HUES64 (cell line): ENCODE measurements around the gene STOML1.

Experiments used
- H3K27ac ChIP-seq: 2 replicates; pipeline ENCODE4 v1.7.0; 2013; ENCODE audit warnings: low read depth, low read length, inconsistent platforms
- H3K27me3 ChIP-seq: 2 replicates; pipeline ENCODE4 v1.6.1; 2013; ENCODE audit warnings: mild to moderate bottlenecking, low read length; ENCODE audit not compliant: insufficient read depth
- H3K36me3 ChIP-seq: 2 replicates; pipeline ENCODE4 v1.6.1; 2013; ENCODE audit warnings: mild to moderate bottlenecking, low read length; ENCODE audit not compliant: insufficient read depth
- H3K4me1 ChIP-seq: 2 replicates; pipeline ENCODE4 v1.6.1; 2013; ENCODE audit warnings: mild to moderate bottlenecking, low read length, moderate library complexity; ENCODE audit not compliant: insufficient read depth
- H3K4me3 ChIP-seq: 2 replicates; pipeline ENCODE4 v1.5.1; 2013; ENCODE audit warnings: mild to moderate bottlenecking, low read length, moderate library complexity
- H3K9ac ChIP-seq: 2 replicates; pipeline ENCODE4 v1.6.1; 2013; ENCODE audit warnings: mild to moderate bottlenecking, low read depth, low read length
- H3K9me3 ChIP-seq: 2 replicates; pipeline ENCODE4 v1.6.1; 2013; ENCODE audit warnings: low read depth, low read length; ENCODE audit not compliant: insufficient read depth
- WGBS: fragments of 150-250, 120-280 bp; methylation state at CpG from one replicate; pipeline ENCODE4 v1.1.7; 2013; ENCODE audit warnings: missing lambda C conversion rate; 5-methylcytosine and 5-hydroxymethylcytosine counted together

The STOML1 gene

GRCh38 chr15:74034206-74034755 lies 42.2 kb upstream of the STOML1 start:
- no peak overlapping the region for H3K27ac ChIP-seq
- H3K4me3 ChIP-seq = no peak overlapping the region
- H3K27me3 ChIP-seq = no peaks in the 10 kb centered on the region
- H3K9me3 ChIP-seq = no peaks in the 10 kb centered on the region
- WGBS = 88% methylated on average over 10 of the region's 10 CpGs
- peaks cover 22% of the 10 kb centered on the region for H3K36me3 ChIP-seq
- H3K4me1 ChIP-seq = no peaks in the 10 kb centered on the region; the same call in 1 of the 2 replicates
- H3K9ac ChIP-seq = no peak overlapping the region

DNA sequence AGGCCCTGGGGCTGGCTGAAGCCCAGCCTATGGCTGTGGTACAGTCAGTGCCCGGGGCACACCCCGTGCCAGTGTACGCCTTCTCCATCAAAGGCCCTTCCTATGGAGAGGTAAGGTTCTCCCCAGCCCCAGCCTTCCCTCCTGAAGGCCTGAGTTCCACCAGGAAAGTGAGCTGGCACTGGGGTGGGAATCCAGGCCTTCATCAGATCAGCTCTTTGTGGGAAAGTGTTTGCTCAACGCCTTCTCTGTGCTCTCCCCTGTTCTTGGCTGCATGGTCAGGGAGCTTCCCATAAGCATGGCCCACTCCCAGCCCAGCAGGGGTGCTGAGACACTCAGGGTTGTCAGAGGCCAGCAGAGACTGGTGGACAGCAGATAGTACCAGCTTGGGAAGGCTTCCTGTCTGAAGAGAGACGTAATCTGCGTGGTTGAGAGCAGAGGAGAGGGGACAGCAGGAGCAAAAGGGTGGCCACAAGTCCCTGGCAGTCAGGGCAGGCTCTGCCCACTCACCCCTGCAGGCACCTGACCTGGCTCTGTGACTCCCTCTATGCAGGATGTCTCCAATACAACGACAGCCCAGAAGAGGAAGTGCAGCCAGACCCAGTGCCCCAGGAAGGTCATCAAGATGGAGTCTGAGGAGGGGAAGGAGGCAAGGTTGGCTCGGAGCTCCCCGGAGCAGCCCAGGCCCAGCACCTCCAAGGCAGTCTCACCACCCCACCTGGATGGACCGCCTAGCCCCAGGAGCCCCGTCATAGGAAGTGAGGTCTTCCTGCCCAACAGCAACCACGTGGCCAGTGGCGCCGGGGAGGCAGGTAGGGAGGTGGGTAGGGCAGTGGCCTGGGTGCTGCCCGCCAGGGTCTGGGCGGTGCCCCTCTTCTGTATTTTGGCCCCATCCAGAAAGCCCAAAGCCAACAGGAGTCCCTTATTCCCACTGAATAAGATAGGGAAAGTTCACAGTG lies 40.8 kb upstream of the STOML1 start:
- H3K9ac ChIP-seq = no peak overlapping the region
- no peaks in the 10 kb centered on the region; the same call in 1 of the 2 replicates for H3K4me1 ChIP-seq
- peaks cover 22% of the 10 kb centered on the region for H3K36me3 ChIP-seq
- no peak overlapping the region for H3K27ac ChIP-seq
- H3K4me3 ChIP-seq = no peak overlapping the region
- no peaks in the 10 kb centered on the region for H3K9me3 ChIP-seq
- WGBS = 95% methylated on average over 16 of the region's 16 CpGs
- H3K27me3 ChIP-seq = no peaks in the 10 kb centered on the region

- H3K27me3 ChIP-seq = no peaks in the 10 kb centered on the region
- WGBS = 95% methylated on average over 6 of the region's 6 CpGs
- H3K36me3 ChIP-seq = peaks cover 22% of the 10 kb centered on the region
- no peaks in the 10 kb centered on the region; the same call in 1 of the 2 replicates for H3K4me1 ChIP-seq
- H3K4me3 ChIP-seq = no peak overlapping the region
- no peaks in the 10 kb centered on the region for H3K9me3 ChIP-seq
- H3K9ac ChIP-seq = no peak overlapping the region
- H3K27ac ChIP-seq = no peak overlapping the region
Observed at GRCh38 chr15:74032046-74032445, 40.0 kb upstream of the STOML1 start.

DNA sequence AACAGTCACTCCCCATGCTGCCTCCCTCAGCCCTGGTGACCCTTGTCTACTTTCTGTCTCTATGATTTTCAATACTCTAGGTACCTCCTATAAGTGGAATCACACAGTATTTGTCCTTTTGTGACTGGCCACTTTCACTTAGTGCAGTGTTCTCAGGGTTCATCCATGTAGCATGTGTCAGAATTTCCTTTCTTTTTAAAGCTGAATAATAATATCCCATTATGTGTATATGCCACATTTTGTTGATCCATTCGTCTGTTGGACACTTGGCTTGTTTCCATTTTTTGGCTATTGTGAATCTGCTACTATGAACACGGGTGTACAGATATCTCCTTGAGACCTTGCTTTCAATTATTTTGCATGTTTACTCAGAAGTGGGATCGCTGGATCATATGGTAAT lies 36.6 kb upstream of the STOML1 start:
- Histone ChIP-seq H3K36me3 (peaks cover 28% of the 10 kb centered on the region), H3K27ac (no peak overlapping the region)

DNA sequence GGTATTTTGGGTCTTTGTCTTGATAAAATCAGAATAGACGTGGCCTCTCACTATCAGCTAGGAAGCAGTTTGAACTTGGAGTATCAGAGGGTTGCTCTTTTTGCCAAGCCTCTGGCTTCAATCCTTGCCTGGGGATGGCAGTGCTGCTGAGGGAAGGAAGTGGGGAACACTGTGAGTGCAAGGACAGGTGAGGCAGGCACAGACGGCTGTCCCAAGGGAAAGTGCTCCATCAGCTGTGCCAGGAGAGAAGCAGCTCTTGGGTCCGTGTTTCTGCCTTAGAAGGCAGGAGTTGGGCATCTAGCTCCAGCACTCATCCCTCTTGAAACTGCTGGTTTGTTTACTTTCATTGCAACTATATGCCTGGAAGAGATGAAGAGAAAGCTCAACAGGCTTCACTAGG lies 35.6 kb upstream of the STOML1 start:
- no peaks in the 10 kb centered on the region for H3K27me3 ChIP-seq
- no peak overlapping the region for H3K4me3 ChIP-seq
- WGBS = 94% methylated on average over 3 of the region's 3 CpGs
- peaks cover 34% of the 10 kb centered on the region for H3K36me3 ChIP-seq
- no peaks in the 10 kb centered on the region for H3K4me1 ChIP-seq
- H3K9me3 ChIP-seq = no peaks in the 10 kb centered on the region
- no peak overlapping the region for H3K27ac ChIP-seq
- H3K9ac ChIP-seq = no peak overlapping the region

More for the DNA sequence above, 36.6 kb upstream of the STOML1 start:
- 93% methylated on average over 3 of the region's 3 CpGs for WGBS
- Histone ChIP-seq H3K4me3 (no peak overlapping the region), H3K27me3 (no peaks in the 10 kb centered on the region), H3K4me1 (no peaks in the 10 kb centered on the region), H3K9me3 (no peaks in the 10 kb centered on the region), H3K9ac (no peak overlapping the region)

GRCh38 chr15:74025436-74025835 lies 33.3 kb upstream of the STOML1 start:
- Histone ChIP-seq H3K9me3 (no peaks in the 10 kb centered on the region), H3K4me1 (no peaks in the 10 kb centered on the region), H3K4me3 (no peak overlapping the region), H3K27me3 (no peaks in the 10 kb centered on the region), H3K9ac (no peak overlapping the region), H3K27ac (no peak overlapping the region), H3K36me3 (peaks cover 36% of the 10 kb centered on the region)
- 97% methylated on average over 5 of the region's 5 CpGs for WGBS

- H3K9me3 ChIP-seq = no peaks in the 10 kb centered on the region
- H3K9ac ChIP-seq = no peak overlapping the region
- H3K4me3 ChIP-seq = no peak overlapping the region
- no peaks in the 10 kb centered on the region for H3K27me3 ChIP-seq
- H3K4me1 ChIP-seq = no peaks in the 10 kb centered on the region
- H3K36me3 ChIP-seq = peaks cover 36% of the 10 kb centered on the region
- no peak overlapping the region for H3K27ac ChIP-seq
- 87% methylated on average over 2 of the region's 2 CpGs for WGBS
Observed at GRCh38 chr15:74024687-74025086, 32.6 kb upstream of the STOML1 start.

DNA sequence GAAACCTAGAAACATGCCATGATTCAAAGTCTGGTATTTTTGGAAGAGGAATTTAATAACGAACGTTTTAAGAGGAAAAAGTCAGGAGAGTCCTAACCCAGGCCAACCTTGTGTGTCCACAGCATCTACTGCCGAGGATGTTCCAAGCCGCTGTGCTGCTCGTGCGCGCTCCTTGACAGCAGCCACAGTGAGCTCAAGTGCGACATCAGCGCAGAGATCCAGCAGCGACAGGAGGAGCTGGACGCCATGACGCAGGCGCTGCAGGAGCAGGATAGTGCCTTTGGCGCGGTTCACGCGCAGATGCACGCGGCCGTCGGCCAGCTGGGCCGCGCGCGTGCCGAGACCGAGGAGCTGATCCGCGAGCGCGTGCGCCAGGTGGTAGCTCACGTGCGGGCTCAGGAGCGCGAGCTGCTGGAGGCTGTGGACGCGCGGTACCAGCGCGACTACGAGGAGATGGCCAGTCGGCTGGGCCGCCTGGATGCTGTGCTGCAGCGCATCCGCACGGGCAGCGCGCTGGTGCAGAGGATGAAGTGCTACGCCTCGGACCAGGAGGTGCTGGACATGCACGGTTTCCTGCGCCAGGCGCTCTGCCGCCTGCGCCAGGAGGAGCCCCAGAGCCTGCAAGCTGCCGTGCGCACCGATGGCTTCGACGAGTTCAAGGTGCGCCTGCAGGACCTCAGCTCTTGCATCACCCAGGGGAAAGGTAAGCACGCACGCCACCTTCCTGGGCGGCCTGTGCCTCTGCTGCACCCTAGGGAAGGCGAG lies 30.8 kb upstream of the STOML1 start:
- H3K9me3 ChIP-seq = no peaks in the 10 kb centered on the region
- no peak overlapping the region for H3K27ac ChIP-seq
- no peaks in the 10 kb centered on the region for H3K4me1 ChIP-seq
- peaks cover 36% of the 10 kb centered on the region for H3K36me3 ChIP-seq
- no peak overlapping the region for H3K4me3 ChIP-seq
- 97% methylated on average over 66 of the region's 66 CpGs for WGBS
- no peak overlapping the region for H3K9ac ChIP-seq
- no peaks in the 10 kb centered on the region for H3K27me3 ChIP-seq

DNA sequence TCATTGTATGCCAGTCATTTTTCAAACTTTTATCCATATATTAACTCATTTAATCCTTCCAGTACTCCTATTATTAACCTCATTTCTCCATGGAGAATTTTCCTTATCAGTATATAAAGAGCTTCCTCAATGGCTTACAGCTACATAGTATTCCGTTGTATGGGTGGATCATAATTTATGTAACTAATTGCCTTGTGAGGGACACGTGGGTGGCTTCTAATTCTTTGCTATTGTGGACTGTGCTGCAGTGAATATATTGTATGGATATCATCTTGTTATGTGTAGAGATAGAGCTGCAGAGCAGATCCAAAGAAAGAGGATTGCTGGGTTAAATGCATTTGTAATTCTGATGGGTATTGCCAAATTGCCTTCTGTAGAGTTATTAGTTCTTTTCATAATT lies 27.6 kb upstream of the STOML1 start:
- Histone ChIP-seq H3K9ac (no peak overlapping the region), H3K4me1 (no peaks in the 10 kb centered on the region), H3K27me3 (no peaks in the 10 kb centered on the region), H3K27ac (no peak overlapping the region), H3K9me3 (no peaks in the 10 kb centered on the region), H3K36me3 (peaks cover 24% of the 10 kb centered on the region), H3K4me3 (no peak overlapping the region)
- 92% methylated on average over 2 of the region's 2 CpGs for WGBS

- WGBS = no CpG with 5 or more reads among the region's 2 CpGs
- Histone ChIP-seq H3K9me3 (no peaks in the 10 kb centered on the region), H3K4me1 (no peaks in the 10 kb centered on the region), H3K27me3 (no peaks in the 10 kb centered on the region), H3K9ac (no peak overlapping the region), H3K36me3 (no peaks in the 10 kb centered on the region), H3K27ac (no peak overlapping the region), H3K4me3 (no peak overlapping the region)
Observed at GRCh38 chr15:74013374-74013894, 21.3 kb upstream of the STOML1 start.

DNA sequence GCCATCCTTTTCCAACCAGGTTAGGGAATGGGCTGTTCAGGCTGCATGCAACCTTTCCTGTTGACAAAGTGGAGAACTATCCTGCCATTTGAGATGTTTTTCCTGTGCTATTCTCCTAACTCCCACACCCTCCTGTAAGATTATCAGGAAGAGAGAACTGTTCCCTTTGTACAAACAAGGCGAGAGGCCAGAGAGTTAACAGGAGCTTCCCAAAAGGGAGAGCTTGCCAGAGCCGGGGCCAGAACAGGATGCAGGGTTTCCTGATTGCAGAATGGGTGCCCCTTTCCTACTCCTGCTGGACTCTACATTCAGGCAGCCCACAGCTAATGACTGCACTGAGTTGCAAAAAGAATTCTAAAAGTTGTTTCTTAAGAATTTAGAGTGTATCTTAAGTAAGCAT lies 19.5 kb upstream of the STOML1 start:
- no peaks in the 10 kb centered on the region for H3K9me3 ChIP-seq
- no peaks in the 10 kb centered on the region for H3K27me3 ChIP-seq
- peaks cover 8% of the 10 kb centered on the region for H3K36me3 ChIP-seq
- no peak overlapping the region for H3K4me3 ChIP-seq
- no peak overlapping the region for H3K9ac ChIP-seq
- 87% methylated on average over 2 of the region's 2 CpGs for WGBS
- H3K27ac ChIP-seq = no peak overlapping the region
- H3K4me1 ChIP-seq = no peaks in the 10 kb centered on the region
